Stromal cell of bone marrow (primary cell): ENCODE results near the gene NFIL3.
"Not testable (repeated sequence)": the region's sequence is repeated elsewhere in the genome, so short reads cannot be mapped to it uniquely, and the experiment has no call there.

Experiments used
- DNase-seq: peaks from one replicate; pipeline ENCODE4 v3.0.0-alpha.2; 2012; ENCODE audit warnings: low read depth

Gene NFIL3

GRCh38 chr9:91395106-91395552, 28.5 kb downstream of the NFIL3 start:
- no peak for DNase-seq

GRCh38 chr9:91393826-91394225, 29.8 kb downstream of the NFIL3 start:
- no peak for DNase-seq

DNA sequence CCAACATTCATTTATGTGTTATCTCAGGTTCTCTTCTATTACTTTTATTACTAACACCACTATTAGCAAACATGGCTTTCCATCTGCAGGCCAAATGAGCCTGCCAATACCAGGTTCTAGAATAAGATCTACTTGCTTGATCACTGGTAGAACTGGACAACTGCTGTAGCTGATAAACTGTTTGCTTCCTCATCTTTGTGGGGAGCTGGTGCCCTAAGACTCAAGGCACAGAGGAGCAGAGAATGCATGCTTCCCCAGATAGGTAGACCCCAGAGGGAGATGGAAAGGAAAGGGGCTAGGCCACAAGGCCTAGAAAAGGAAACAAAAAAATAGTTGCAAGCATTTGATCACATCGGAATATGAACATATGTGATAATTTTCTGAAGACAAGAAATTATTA, 31.2 kb downstream of the NFIL3 start:
- DNase-seq, result no peak

DNA sequence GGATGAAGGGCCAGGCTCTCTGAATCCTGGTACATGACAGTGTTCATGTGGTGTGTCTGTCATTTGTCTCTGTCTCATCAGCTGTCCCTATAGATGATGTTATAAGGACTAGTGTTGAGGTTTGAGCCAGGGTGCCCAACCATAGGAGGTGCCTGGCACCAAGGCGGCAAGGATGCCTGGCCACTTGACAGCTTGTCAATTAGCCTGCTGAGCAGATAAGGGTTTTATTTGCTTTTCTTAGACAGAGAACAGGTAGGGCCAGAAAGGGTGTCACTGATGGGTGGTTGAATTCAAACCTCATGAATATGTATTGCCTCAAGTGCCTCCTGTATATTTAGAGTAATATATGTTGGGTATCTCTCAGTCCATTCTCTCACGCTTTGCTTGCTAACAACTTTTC, 31.8 kb downstream of the NFIL3 start:
- DNase-seq, result no peak

- peak; percentile 21 for DNase-seq
Measured at GRCh38 chr9:91391412-91391811, 32.2 kb downstream of the NFIL3 start.

DNA sequence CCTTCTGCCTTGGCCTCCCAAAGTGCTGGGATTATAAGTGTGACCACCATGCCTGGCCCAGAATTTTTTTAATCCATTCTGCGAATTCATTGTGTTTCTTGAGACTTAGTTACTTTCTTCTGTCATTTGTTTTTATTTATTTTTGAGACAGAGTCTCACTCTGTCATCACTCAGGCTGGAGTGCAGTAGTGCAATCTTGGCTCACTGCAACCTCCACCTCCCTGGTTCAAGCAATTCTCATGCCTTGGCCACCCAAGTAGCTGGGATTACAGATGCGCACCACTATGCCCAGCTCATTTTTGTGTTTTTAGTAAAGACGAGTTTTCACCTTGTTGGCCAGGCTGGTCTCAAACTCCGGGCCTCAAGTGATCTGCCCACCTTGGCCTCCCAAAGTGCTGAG, 33.9 kb downstream of the NFIL3 start:
- not testable (repeated sequence) for DNase-seq

GRCh38 chr9:91386765-91387164, 36.9 kb downstream of the NFIL3 start:
- DNase-seq, result no peak

GRCh38 chr9:91384954-91385353, 38.7 kb downstream of the NFIL3 start:
- no peak for DNase-seq

GRCh38 chr9:91383577-91383976, 40.1 kb downstream of the NFIL3 start:
- DNase-seq, result no peak

DNA sequence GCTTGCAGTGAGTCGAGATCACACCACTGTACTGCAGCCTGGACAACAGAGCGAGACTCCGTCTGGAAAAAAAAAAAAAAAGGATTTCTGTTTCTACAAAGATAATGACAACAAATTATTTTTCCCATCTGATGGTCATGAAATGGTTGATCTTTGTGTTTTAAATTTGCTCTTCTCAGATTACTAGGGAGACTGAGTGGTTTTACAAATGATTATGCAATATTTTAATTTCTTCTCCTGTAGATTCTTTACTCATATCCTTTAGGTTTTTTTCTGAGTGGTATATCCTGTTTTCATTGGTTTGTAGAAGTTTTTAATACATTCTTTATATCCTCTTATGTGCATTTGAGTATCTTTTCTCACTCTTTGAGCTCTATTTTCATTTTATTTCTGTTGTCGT, 41.3 kb downstream of the NFIL3 start:
- no peak for DNase-seq

DNA sequence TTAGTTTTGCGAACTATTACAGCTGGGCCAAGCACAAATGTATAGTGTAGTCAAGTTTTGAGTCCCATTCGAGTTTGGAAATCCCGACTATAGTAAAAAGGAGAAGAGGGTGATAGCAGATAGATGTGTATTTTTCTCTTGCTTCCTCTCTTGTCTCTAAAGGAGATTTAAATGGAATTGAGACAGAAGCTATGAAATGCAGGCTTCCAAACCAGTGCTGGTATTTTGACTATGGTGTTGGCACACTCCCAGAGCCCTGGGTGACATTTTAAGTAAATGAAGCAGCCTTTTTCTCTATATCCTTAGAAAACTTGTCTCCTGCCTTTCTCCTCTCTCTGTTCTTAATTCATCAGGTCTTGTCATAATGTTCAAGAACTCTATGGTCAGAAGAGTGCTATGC, 44.2 kb downstream of the NFIL3 start:
- DNase-seq, result no peak

GRCh38 chr9:91378695-91379127, 44.9 kb downstream of the NFIL3 start:
- peak; percentile 30 for DNase-seq

DNA sequence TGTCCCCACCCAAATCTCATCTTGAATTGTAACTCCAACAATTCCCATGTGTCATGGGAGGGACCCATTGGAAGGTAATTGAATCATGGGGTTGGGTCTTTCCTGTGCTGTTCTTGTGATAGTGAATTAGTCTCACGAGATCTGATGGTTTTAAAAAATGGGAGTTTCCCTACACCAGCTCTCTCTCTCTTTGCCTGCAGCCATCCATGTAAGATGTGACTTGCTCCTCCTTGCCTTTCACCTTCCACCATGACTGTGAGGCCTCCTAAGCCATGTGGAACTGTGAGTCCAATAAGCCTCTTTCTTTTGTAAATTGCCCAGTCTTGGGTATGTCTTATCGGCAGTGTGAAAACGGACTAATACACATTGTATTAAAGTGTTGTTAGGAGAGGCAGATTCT, 45.6 kb downstream of the NFIL3 start:
- DNase-seq, result not testable (repeated sequence)

GRCh38 chr9:91376239-91376638, 47.4 kb downstream of the NFIL3 start:
- DNase-seq, result no peak

DNA sequence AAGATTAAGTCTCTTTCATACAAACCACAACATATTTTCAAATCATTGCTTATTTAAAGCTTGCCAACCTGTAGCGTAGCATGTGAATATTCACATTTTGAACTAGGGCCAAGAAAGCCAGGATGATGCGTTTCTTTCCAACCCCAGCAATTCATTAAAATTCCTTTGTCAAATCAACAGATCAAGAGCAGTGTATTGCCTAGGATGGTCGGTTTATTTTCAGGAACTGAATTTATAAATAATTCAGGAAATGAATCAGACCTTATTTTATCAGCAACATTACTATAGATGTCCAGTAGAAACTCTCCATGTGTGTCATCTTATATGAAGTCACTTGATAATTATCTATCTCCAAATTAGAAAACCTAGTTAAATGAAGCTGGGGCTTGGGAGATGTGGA, 48.7 kb downstream of the NFIL3 start:
- peak; percentile 41 for DNase-seq

DNA sequence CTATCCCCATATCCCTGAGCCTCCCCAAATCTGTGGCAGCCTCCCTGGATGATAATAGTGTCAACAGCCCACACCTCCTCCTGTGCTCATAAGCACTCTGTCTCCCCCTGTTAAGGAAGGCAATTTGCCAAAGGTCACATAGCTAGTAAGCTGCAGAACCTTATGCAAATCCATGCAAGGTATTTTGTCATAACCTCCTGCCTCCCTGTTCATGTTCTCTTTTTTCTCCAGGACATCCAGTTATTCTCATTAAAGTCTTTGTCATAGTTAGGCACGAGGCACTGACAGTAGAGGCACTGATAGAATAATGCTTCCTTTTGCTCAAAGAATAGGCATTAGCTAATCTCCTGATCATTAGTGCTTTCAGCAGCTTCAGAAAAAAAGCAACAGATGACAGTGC, 51.7 kb downstream of the NFIL3 start:
- DNase-seq, result no peak

- not testable (repeated sequence) for DNase-seq
Measured at GRCh38 chr9:91370006-91370405, 53.6 kb downstream of the NFIL3 start.

GRCh38 chr9:91364702-91365101, 58.9 kb downstream of the NFIL3 start:
- DNase-seq, result no peak

DNA sequence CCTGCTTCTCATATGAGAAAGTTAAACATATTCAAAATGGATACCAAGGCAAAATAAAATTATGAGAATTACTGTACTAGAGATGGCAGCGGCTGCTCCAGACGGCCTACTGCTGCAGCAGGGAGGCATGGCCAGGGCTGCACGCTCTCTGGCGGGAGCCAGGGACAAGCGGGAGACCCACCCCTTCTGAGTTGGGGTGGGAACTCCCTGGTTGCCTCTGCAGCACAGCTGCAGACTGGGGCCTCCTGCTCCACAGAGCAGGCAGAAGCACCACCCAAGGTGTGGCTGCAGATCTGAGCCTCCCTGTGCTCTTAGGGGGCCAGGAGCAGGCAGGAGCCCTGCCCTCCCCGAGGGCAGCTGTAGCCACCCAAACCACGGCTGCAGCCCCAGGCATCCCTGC, 59.6 kb downstream of the NFIL3 start:
- no peak for DNase-seq

DNA sequence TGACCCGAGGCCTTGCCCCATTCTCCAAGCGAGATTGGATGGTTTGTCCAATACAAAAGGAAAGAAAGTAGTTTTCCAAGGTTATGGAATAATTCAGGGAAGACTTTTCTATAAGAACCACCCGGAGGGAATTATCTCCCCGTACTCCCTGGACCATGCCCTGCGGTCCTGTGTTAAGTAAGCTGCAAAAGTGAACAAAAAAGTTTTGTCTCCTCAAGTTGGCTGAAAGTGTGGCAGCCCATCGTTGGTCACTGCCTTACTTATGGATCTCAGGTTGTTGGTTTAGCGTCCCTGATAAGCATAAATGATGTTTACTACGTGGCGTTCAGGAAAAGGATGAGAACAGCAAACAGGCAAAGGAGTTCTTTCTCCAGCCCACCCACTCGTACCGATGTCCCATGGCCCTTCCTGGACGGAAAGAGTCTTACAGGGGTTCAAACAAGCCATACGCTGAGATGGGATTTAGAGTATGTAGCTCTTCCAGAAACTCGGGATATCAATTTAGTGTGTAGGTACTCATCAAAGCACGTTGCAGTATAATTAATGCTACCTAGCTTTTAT, 61.5 kb downstream of the NFIL3 start:
- DNase-seq, result no peak

- peak; percentile 48 for DNase-seq
Measured at GRCh38 chr9:91361291-91362050, 62.2 kb downstream of the NFIL3 start, which contains the start of gene AUH. TSS of gene AUH (minus strand) at chr9:91361918. CDS start at chr9:91361889, 29 bp downstream.

DNA sequence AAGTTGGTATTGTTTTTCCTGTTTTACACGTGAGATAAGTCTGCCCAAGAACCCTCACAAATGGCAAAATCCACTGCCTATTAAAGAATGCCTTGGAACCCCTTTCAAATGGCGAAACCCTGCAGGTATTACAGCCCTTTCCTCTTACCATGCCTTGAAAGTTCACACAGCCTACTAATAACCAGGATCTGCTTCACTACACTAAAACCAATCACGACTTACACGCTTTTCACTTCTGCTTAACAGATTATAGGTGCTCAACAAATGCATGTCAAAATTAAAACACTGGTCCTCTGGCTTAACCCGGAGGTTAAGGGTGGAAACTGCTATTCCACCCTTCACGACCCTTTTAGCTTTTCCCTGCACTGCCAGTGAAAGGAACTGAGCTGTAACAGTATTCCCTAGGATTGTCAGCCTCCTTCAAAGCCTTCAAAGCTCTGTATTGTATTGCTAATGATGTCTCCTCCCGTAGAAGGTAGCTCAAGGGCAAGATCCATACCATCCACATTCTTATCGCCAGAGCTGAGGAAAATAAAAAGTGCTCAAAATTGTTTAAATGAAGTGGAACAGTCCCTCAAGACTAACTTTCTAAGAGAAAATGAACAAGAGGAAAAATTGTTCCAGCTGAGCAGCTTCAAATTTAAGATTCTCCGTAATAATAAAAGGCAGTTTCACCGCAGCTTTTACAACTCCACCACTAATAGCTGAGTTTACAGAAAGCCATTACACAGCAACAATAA, 62.9 kb downstream of the NFIL3 start:
- no peak for DNase-seq
